Purkinje cell (primary cell): Measurements from ENCODE around the gene ZNF775. TPM values are rescaled to one million over a fixed set of nuclear protein-coding genes. Genes with fewer than 3 reads are reported as not detected.

Experiments
- polyA plus RNA-seq: library from polyadenylated mRNA; unstranded; fragments of >200 nt; fragmentation: Nextera tagmentation; gene quantifications from 2 replicates; pipeline ENCODE4 v1.2.1, GENCODE V29; 2014

The ZNF775 gene
- polyA plus RNA-seq: 0.22 and 0.38 TPM in 2 replicates

DNA sequence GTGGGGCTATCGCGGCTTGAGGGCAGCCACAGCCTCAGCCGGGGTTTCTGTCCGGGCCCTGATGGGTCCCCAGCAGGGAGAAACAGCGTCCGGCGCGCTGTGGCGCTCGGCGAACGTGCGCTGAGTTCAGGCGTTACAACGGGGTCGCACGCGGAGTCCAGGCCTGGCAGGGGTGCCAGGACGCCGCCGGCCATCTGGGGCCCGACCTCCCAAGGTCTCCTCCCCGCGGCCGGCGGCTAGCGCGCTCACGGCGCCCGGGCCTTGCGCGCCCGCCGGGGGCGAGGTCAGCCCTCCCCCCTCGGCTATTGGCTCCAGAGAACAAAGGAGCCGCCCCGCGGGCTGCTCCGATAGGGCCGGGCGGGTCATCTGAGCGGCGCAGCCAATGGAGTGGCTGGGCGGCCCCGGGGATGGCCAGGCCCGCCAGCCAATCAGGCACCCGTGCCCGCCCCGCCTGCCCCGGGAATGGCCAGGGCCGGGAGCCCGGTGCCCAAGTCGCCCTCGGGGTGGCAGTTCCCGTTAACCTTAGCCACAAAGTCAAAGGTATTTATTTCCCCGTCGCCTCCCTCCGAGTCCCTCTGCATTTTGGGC is at the start of gene ZNF775:
TSS of gene ZNF775 (plus strand) at position 478 of the 588 bp plus-strand sequence. CDS start 9,141 bp downstream, outside the sequence.

DNA sequence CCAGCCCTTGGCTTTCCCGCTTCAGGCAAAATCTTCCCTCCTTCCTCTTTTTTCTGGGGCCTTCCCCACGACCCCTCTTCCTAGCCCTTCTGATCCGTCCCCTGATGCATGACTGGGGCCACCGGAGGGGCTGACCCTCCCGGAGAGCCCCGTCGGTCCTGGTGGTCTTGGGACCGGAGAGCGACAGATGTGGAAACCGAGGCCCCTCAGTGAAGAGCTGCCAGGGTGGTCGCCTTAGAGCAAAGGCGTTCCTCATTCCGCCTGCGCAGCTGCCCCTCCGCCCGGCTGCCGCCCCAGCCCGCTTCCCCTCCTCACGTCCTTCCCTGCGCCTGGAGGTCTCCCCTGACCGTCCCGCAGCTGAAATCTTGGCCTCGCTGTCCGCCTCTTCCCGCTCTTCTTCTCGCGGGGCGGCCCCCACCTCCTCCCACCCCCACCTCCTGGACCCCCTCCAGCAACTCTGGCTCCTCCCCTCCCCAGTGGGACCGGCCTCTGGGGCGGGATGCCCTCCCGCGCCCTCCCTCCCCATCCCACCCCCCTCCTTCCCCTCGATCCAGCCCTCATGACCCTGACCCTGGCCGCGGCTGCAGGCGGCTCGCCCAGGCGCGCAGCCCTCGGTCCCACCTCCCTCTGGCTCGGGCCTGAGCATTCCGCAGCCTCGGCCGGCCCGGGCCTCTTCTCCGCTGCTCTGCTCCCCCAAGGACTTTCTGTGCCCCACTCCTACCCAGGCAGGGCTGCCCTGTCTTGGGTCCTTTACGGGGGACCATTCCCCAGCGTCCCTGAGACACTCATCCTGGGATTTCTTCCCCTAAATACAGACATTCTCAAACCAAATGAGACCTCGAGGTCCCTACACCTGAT is 37.6 kb upstream of the ZNF775 start, which contains the start of gene RARRES2:
TSS of gene RARRES2 (minus strand) at position 367 of the 858 bp plus-strand sequence. CDS start 1,020 bp downstream, outside the sequence.

DNA sequence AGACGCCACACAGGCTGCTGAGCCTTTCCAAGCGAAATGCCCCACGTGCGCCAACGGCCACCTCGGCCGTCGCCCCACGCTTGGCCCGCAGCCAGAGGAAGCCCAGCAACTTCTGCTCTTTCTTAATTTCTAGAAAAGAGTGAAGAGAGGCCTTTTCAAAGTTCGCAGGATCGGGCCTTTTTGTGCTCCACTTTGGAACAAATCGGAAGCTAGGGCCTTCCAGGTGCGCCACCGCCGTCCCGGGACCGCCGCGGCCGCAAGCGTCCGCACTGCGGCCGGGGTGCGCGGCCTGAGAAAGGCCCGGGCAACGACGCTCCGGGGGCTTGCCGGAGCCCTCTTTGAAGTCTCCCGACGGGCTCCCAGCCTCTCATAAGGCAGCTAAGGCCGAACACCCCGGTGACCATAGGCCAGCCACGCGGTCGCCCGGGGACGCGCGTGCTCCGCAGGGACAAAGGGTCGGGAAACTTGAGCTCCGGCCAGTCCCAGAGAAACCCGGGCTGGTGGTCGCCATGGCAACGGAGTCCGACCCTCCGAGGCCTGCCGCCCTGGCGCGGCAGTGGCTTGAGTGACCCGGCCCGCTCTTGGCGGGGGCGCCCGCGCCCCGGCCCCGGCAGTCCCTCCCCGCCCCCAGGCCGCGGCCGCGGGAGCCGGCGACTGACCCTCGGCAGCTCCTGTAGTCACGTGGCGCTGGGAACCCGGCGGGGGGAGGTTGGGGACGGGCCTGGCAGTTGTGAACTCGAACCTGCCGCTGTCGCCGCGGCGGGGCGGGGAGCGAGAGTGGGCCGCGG is 10.8 kb upstream of the ZNF775 start, which contains the start of gene REPIN1:
TSS of gene REPIN1 (plus strand) at position 727 of the 788 bp plus-strand sequence. CDS start 890 bp downstream, outside the sequence.

Other genes starting within 250 kb of the ZNF775 start
- gene LRRC61, start 56.0 kb upstream of the ZNF775 start, polyA plus RNA-seq: 0.67 and 2.2 TPM in 2 replicates
- 27.7 and 40.6 TPM in 2 replicates for gene ACTR3C, start 55.8 kb upstream of the ZNF775 start, polyA plus RNA-seq
- 1.3 and 1.9 TPM in 2 replicates for gene RARRES2, start 37.7 kb upstream of the ZNF775 start, polyA plus RNA-seq
- 7.0 and 15.3 TPM in 2 replicates for gene REPIN1, start 10.5 kb upstream of the ZNF775 start, polyA plus RNA-seq
- 0.38 TPM in 1 of 2 replicates, not detected in the other for gene GIMAP8, start 71.3 kb downstream of the ZNF775 start, polyA plus RNA-seq
- gene GIMAP7, start 135.5 kb downstream of the ZNF775 start, polyA plus RNA-seq: 0.25 and 1.0 TPM in 2 replicates
- 0.19 TPM in 1 of 2 replicates, not detected in the other for gene GIMAP4, start 188.1 kb downstream of the ZNF775 start, polyA plus RNA-seq